Lower lobe of right lung (tissue), 2 donors: ENCODE data around the gene ADGRV1. TPM values are rescaled to one million over a fixed set of nuclear protein-coding genes. Genes with fewer than 3 reads are reported as not detected.
A peak's percentile ranks its signal among the peaks of the same experiment; 100 is the strongest.

ENCODE experiments used
- ATAC-seq, 2 donors: fragments of 200-7000 bp; cut with Tn5 transposase; one replicate each; pipeline ENCODE4 v1.9.1; 2020 to 2022; ENCODE audit warnings: mild to moderate bottlenecking in 2 of 2, moderate library complexity in 2 of 2
- DNase-seq: peaks from one replicate; pipeline ENCODE4 v3.0.0-alpha.2; 2020
- H3K27ac ChIP-seq: fragments of 200-600 bp; one replicate; pipeline ENCODE4 v1.8.0; 2022
- H3K27me3 ChIP-seq: fragments of 200-600 bp; one replicate; pipeline ENCODE4 v1.8.0; 2022; ENCODE audit warnings: low read depth
- H3K36me3 ChIP-seq: fragments of 200-600 bp; one replicate; pipeline ENCODE4 v1.8.0; 2022; ENCODE audit warnings: mild to moderate bottlenecking
- H3K4me1 ChIP-seq: fragments of 200-600 bp; one replicate; pipeline ENCODE4 v1.8.0; 2022
- H3K4me3 ChIP-seq: fragments of 200-600 bp; one replicate; pipeline ENCODE4 v1.8.0; 2022; ENCODE audit warnings: mild to moderate bottlenecking
- H3K9me3 ChIP-seq: fragments of 200-600 bp; one replicate; pipeline ENCODE4 v1.8.0; 2022
- intact Hi-C: fragments of 100-400 bp; cut with DNase I; formaldehyde crosslinking; loops from one replicate; pipeline ENCODE4 v1.11.0; 2022
- total RNA-seq: library from RNA; stranded (reverse); fragmentation: NEBNext Ultra II Directional; extraction: Animal tissue kit (Norgen Biotek cat#: 25700); gene quantifications from one replicate; pipeline ENCODE4 v1.2.1, GENCODE V29; 2021
- TF ChIP-seq, protein P1 (sequence below): fragments of 200-600 bp; IDR thresholded peaks from one replicate; pipeline ENCODE4 v1.8.0; 2022; ENCODE audit warnings: antibody characterized with exemption, mild to moderate bottlenecking
- donor health status: DM: no; HTN: yes; CAD: no; lungs with severe emphysema.

The ADGRV1 gene
- total RNA-seq, 1 donor from 2014 or later, result 49.7 TPM

GRCh38 chr5:91183743-91184142 lies 625.1 kb downstream of the ADGRV1 start:
- Histone ChIP-seq H3K36me3 (no peaks in the 10 kb centered on the region), H3K27me3 (no peaks in the 10 kb centered on the region), H3K4me3 (no peak overlapping the region), H3K27ac (peak overlapping the region; percentile 66), H3K4me1 (peaks cover 6% of the 10 kb centered on the region), H3K9me3 (no peaks in the 10 kb centered on the region)
- intact Hi-C loops, result no loop called here
- TF ChIP-seq, protein P1, sequence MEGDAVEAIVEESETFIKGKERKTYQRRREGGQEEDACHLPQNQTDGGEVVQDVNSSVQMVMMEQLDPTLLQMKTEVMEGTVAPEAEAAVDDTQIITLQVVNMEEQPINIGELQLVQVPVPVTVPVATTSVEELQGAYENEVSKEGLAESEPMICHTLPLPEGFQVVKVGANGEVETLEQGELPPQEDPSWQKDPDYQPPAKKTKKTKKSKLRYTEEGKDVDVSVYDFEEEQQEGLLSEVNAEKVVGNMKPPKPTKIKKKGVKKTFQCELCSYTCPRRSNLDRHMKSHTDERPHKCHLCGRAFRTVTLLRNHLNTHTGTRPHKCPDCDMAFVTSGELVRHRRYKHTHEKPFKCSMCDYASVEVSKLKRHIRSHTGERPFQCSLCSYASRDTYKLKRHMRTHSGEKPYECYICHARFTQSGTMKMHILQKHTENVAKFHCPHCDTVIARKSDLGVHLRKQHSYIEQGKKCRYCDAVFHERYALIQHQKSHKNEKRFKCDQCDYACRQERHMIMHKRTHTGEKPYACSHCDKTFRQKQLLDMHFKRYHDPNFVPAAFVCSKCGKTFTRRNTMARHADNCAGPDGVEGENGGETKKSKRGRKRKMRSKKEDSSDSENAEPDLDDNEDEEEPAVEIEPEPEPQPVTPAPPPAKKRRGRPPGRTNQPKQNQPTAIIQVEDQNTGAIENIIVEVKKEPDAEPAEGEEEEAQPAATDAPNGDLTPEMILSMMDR, result no peak
- peak; percentile 74 for DNase-seq
- ATAC-seq, result peak; percentile 58 to 59

DNA sequence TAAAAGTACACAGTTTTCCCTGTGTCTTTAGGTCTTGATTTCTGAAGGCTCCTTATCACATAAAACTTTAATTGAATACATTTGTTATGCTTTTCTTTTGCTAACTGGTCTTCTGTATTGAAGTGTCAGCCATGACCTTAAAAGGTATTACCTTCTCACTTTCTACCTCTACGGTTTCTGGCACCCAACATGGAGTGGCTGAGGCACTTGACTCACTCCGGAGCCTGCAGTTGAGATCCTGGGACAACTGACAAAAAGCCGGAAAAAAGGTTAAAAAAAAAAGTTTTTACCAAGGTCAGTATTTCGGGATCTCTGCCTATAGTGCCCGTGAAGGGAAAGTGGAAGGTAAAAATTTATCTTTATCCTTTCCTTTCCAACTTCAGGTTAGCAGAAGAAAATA lies 627.5 kb downstream of the ADGRV1 start:
- H3K27me3 ChIP-seq, result no peaks in the 10 kb centered on the region

GRCh38 chr5:91187032-91187431 lies 628.4 kb downstream of the ADGRV1 start:
- no peaks in the 10 kb centered on the region for H3K9me3 ChIP-seq
- TF ChIP-seq, protein P1, result no peak
- H3K4me1 ChIP-seq, result peaks cover 22% of the 10 kb centered on the region
- H3K27me3 ChIP-seq, result no peaks in the 10 kb centered on the region
- intact Hi-C loops, result no loop called here
- H3K36me3 ChIP-seq, result no peaks in the 10 kb centered on the region
- H3K4me3 ChIP-seq, result no peak overlapping the region
- ATAC-seq (no peak), DNase-seq (no peak)
- no peak overlapping the region for H3K27ac ChIP-seq

More for the DNA sequence above, 627.5 kb downstream of the ADGRV1 start:
- intact Hi-C loops, result no loop called here
- ATAC-seq (no peak), DNase-seq (no peak)
- TF ChIP-seq, protein P1, result no peak
- Histone ChIP-seq H3K36me3 (no peaks in the 10 kb centered on the region), H3K4me3 (no peak overlapping the region), H3K27ac (no peak overlapping the region), H3K4me1 (peaks cover 22% of the 10 kb centered on the region), H3K9me3 (no peaks in the 10 kb centered on the region)

DNA sequence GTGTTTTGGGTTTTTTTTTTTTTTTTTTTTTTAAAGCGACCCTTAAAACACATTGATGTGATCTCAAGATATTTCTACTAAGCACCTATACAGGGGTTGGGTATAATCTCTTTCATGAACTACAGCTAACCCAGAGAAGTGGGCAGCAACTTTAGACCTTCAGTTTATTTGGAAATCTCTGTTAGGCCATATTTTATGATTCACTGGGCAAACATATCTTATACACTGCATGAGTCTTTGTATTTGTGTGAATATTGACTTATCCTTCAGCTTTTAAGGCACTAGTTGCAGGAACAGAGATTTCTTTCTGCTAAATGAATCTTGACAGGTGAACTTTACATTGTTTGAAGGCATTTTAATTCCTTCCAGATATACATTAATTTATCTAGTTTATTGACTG lies 630.2 kb downstream of the ADGRV1 start:
- ATAC-seq (no peak), DNase-seq (no peak)
- Histone ChIP-seq H3K27ac (no peak overlapping the region), H3K36me3 (no peaks in the 10 kb centered on the region), H3K4me3 (no peak overlapping the region), H3K27me3 (no peaks in the 10 kb centered on the region), H3K4me1 (peaks cover 16% of the 10 kb centered on the region), H3K9me3 (no peaks in the 10 kb centered on the region)
- intact Hi-C loops, result no loop called here
- TF ChIP-seq, protein P1, result no peak

GRCh38 chr5:91189480-91190313 lies 631.1 kb downstream of the ADGRV1 start:
- intact Hi-C loops, result no loop called here
- Histone ChIP-seq H3K4me3 (peak overlapping the region; percentile 22), H3K27ac (peak overlapping the region; percentile 70), H3K4me1 (peaks cover 16% of the 10 kb centered on the region), H3K27me3 (no peaks in the 10 kb centered on the region), H3K36me3 (no peaks in the 10 kb centered on the region), H3K9me3 (no peaks in the 10 kb centered on the region)
- ATAC-seq (peak; percentile 59 to 80), DNase-seq (no peak)
- TF ChIP-seq, protein P1, result no peak
